GM10847 (cell line): Measurements from ENCODE around the gene URGCP.

Source experiments
- POLR2A ChIP-seq: IDR thresholded peaks from 2 replicates; pipeline ENCODE4 v1.6.1; 2011; ENCODE audit not compliant: insufficient read length; ENCODE audit errors: extremely low read depth

URGCP gene

GRCh38 chr7:43844257-43844656, 62.1 kb downstream of the URGCP start:
- TF ChIP-seq POLR2A = no peak

- TF ChIP-seq POLR2A = no peak
These were observed 63.1 kb downstream of the URGCP start for GRCh38 chr7:43843296-43843695.

- TF ChIP-seq POLR2A = no peak
These were observed 68.2 kb downstream of the URGCP start for GRCh38 chr7:43838201-43838658.

GRCh38 chr7:43834463-43835251, 71.7 kb downstream of the URGCP start:
- no peak for TF ChIP-seq POLR2A
